ENCODE measurements around the gene MACC1.
A peak's percentile ranks its signal among the peaks of the same experiment; 100 is the strongest.
"Not testable (repeated sequence)": the region's sequence is repeated elsewhere in the genome, so short reads cannot be mapped to it uniquely, and the experiment has no call there.

MACC1 gene

GRCh38 chr7:20190560-20191390 lies 26.4 kb downstream of the MACC1 start:
- H3K36me3 ChIP-seq (ENCODE audit: control insufficient read depth in 1 of 2, insufficient read depth in 2 of 2, low read length in 2 of 2): no peaks in the 10 kb centered on the region
- no peak overlapping the region for H3K27ac ChIP-seq (ENCODE audit: low read length)
- no peaks in the 10 kb centered on the region for H3K27me3 ChIP-seq (ENCODE audit: low read depth, low read length)
- H3K4me3 ChIP-seq (ENCODE audit: low read depth in 1 of 2, low read length in 2 of 2): no peak overlapping the region
- no peaks in the 10 kb centered on the region for H3K4me1 ChIP-seq (ENCODE audit: control insufficient read depth in 1 of 2, insufficient read depth in 2 of 2, low read length in 2 of 2)
- H3K9me3 ChIP-seq (ENCODE audit: control insufficient read depth in 1 of 2, low read length in 2 of 2): peaks cover 0 to 7% of the 10 kb centered on the region in 2 donors

- H3K9me3 ChIP-seq (ENCODE audit: control insufficient read depth in 1 of 2, low read length in 2 of 2): peaks cover 0 to 7% of the 10 kb centered on the region in 2 donors
- no peaks in the 10 kb centered on the region for H3K27me3 ChIP-seq (ENCODE audit: low read depth, low read length)
- H3K27ac ChIP-seq (ENCODE audit: low read length): no peak overlapping the region
- peak overlapping the region in 1 of 2 donors; percentile 4 for H3K4me3 ChIP-seq (ENCODE audit: low read depth in 1 of 2, low read length in 2 of 2)
- no peaks in the 10 kb centered on the region for H3K4me1 ChIP-seq (ENCODE audit: control insufficient read depth in 1 of 2, insufficient read depth in 2 of 2, low read length in 2 of 2)
- H3K36me3 ChIP-seq (ENCODE audit: control insufficient read depth in 1 of 2, insufficient read depth in 2 of 2, low read length in 2 of 2): no peaks in the 10 kb centered on the region
These were observed 27.3 kb downstream of the MACC1 start for GRCh38 chr7:20189852-20190251.

GRCh38 chr7:20188567-20188966 lies 28.6 kb downstream of the MACC1 start:
- H3K4me1 ChIP-seq (ENCODE audit: control insufficient read depth in 1 of 2, insufficient read depth in 2 of 2, low read length in 2 of 2): no peaks in the 10 kb centered on the region
- H3K4me3 ChIP-seq (ENCODE audit: low read depth in 1 of 2, low read length in 2 of 2): no peak overlapping the region
- no peaks in the 10 kb centered on the region for H3K36me3 ChIP-seq (ENCODE audit: control insufficient read depth in 1 of 2, insufficient read depth in 2 of 2, low read length in 2 of 2)
- no peaks in the 10 kb centered on the region for H3K27me3 ChIP-seq (ENCODE audit: low read depth, low read length)
- no peak overlapping the region for H3K27ac ChIP-seq (ENCODE audit: low read length)
- H3K9me3 ChIP-seq (ENCODE audit: control insufficient read depth in 1 of 2, low read length in 2 of 2): peaks cover 0 to 7% of the 10 kb centered on the region in 2 donors

GRCh38 chr7:20187850-20188249 lies 29.3 kb downstream of the MACC1 start:
- H3K27me3 ChIP-seq (ENCODE audit: low read depth, low read length); H3K9me3 ChIP-seq (ENCODE audit: control insufficient read depth in 1 of 2, low read length in 2 of 2); H3K4me1 ChIP-seq (ENCODE audit: control insufficient read depth in 1 of 2, insufficient read depth in 2 of 2, low read length in 2 of 2); H3K4me3 ChIP-seq (ENCODE audit: low read depth in 1 of 2, low read length in 2 of 2); H3K36me3 ChIP-seq (ENCODE audit: control insufficient read depth in 1 of 2, insufficient read depth in 2 of 2, low read length in 2 of 2); H3K27ac ChIP-seq (ENCODE audit: low read length): not testable (repeated sequence)

- no peaks in the 10 kb centered on the region for H3K36me3 ChIP-seq (ENCODE audit: control insufficient read depth in 1 of 2, insufficient read depth in 2 of 2, low read length in 2 of 2)
These were observed 31.2 kb downstream of the MACC1 start for GRCh38 chr7:20185988-20186387.

GRCh38 chr7:20183086-20183485 lies 34.1 kb downstream of the MACC1 start:
- Histone ChIP-seq H3K4me3 (ENCODE audit: low read depth in 1 of 2, low read length in 2 of 2) (no peak overlapping the region), H3K4me1 (ENCODE audit: control insufficient read depth in 1 of 2, insufficient read depth in 2 of 2, low read length in 2 of 2) (no peaks in the 10 kb centered on the region), H3K36me3 (ENCODE audit: control insufficient read depth in 1 of 2, insufficient read depth in 2 of 2, low read length in 2 of 2) (no peaks in the 10 kb centered on the region), H3K27me3 (ENCODE audit: low read depth, low read length) (no peaks in the 10 kb centered on the region), H3K9me3 (ENCODE audit: control insufficient read depth in 1 of 2, low read length in 2 of 2) (no peaks in the 10 kb centered on the region), H3K27ac (ENCODE audit: low read length) (no peak overlapping the region)

More at GRCh38 chr7:20185988-20186387, 31.2 kb downstream of the MACC1 start:
- Histone ChIP-seq H3K4me3 (ENCODE audit: low read depth in 1 of 2, low read length in 2 of 2) (no peak overlapping the region), H3K4me1 (ENCODE audit: control insufficient read depth in 1 of 2, insufficient read depth in 2 of 2, low read length in 2 of 2) (no peaks in the 10 kb centered on the region), H3K27me3 (ENCODE audit: low read depth, low read length) (no peaks in the 10 kb centered on the region), H3K27ac (ENCODE audit: low read length) (no peak overlapping the region), H3K9me3 (ENCODE audit: control insufficient read depth in 1 of 2, low read length in 2 of 2) (peaks cover 0 to 7% of the 10 kb centered on the region in 2 donors)

- H3K27ac ChIP-seq (ENCODE audit: low read length): no peak overlapping the region
- no peaks in the 10 kb centered on the region for H3K27me3 ChIP-seq (ENCODE audit: low read depth, low read length)
- H3K9me3 ChIP-seq (ENCODE audit: control insufficient read depth in 1 of 2, low read length in 2 of 2): no peaks in the 10 kb centered on the region
- no peak overlapping the region for H3K4me3 ChIP-seq (ENCODE audit: low read depth in 1 of 2, low read length in 2 of 2)
- no peaks in the 10 kb centered on the region for H3K4me1 ChIP-seq (ENCODE audit: control insufficient read depth in 1 of 2, insufficient read depth in 2 of 2, low read length in 2 of 2)
- H3K36me3 ChIP-seq (ENCODE audit: control insufficient read depth in 1 of 2, insufficient read depth in 2 of 2, low read length in 2 of 2): no peaks in the 10 kb centered on the region
These were observed 40.5 kb downstream of the MACC1 start for GRCh38 chr7:20176578-20177242.

- Histone ChIP-seq H3K4me3 (ENCODE audit: low read depth in 1 of 2, low read length in 2 of 2) (no peak overlapping the region), H3K4me1 (ENCODE audit: control insufficient read depth in 1 of 2, insufficient read depth in 2 of 2, low read length in 2 of 2) (no peaks in the 10 kb centered on the region), H3K9me3 (ENCODE audit: control insufficient read depth in 1 of 2, low read length in 2 of 2) (no peaks in the 10 kb centered on the region), H3K36me3 (ENCODE audit: control insufficient read depth in 1 of 2, insufficient read depth in 2 of 2, low read length in 2 of 2) (no peaks in the 10 kb centered on the region), H3K27ac (ENCODE audit: low read length) (no peak overlapping the region), H3K27me3 (ENCODE audit: low read depth, low read length) (no peaks in the 10 kb centered on the region)
These were observed 43.4 kb downstream of the MACC1 start for GRCh38 chr7:20173828-20174227.

GRCh38 chr7:20172736-20173334 lies 44.3 kb downstream of the MACC1 start:
- Histone ChIP-seq H3K4me1 (ENCODE audit: control insufficient read depth in 1 of 2, insufficient read depth in 2 of 2, low read length in 2 of 2) (no peaks in the 10 kb centered on the region), H3K27ac (ENCODE audit: low read length) (no peak overlapping the region), H3K4me3 (ENCODE audit: low read depth in 1 of 2, low read length in 2 of 2) (no peak overlapping the region), H3K36me3 (ENCODE audit: control insufficient read depth in 1 of 2, insufficient read depth in 2 of 2, low read length in 2 of 2) (no peaks in the 10 kb centered on the region), H3K9me3 (ENCODE audit: control insufficient read depth in 1 of 2, low read length in 2 of 2) (no peaks in the 10 kb centered on the region), H3K27me3 (ENCODE audit: low read depth, low read length) (no peaks in the 10 kb centered on the region)

- Histone ChIP-seq H3K9me3 (ENCODE audit: control insufficient read depth in 1 of 2, low read length in 2 of 2) (no peaks in the 10 kb centered on the region), H3K27ac (ENCODE audit: low read length) (no peak overlapping the region), H3K4me1 (ENCODE audit: control insufficient read depth in 1 of 2, insufficient read depth in 2 of 2, low read length in 2 of 2) (no peaks in the 10 kb centered on the region), H3K36me3 (ENCODE audit: control insufficient read depth in 1 of 2, insufficient read depth in 2 of 2, low read length in 2 of 2) (no peaks in the 10 kb centered on the region), H3K4me3 (ENCODE audit: low read depth in 1 of 2, low read length in 2 of 2) (no peak overlapping the region), H3K27me3 (ENCODE audit: low read depth, low read length) (no peaks in the 10 kb centered on the region)
These were observed 46.6 kb downstream of the MACC1 start for GRCh38 chr7:20170633-20171032.

- H3K4me3 ChIP-seq (ENCODE audit: low read depth in 1 of 2, low read length in 2 of 2): no peak overlapping the region
- no peaks in the 10 kb centered on the region for H3K36me3 ChIP-seq (ENCODE audit: control insufficient read depth in 1 of 2, insufficient read depth in 2 of 2, low read length in 2 of 2)
- H3K27ac ChIP-seq (ENCODE audit: low read length): no peak overlapping the region
- H3K4me1 ChIP-seq (ENCODE audit: control insufficient read depth in 1 of 2, insufficient read depth in 2 of 2, low read length in 2 of 2): no peaks in the 10 kb centered on the region
- no peaks in the 10 kb centered on the region for H3K9me3 ChIP-seq (ENCODE audit: control insufficient read depth in 1 of 2, low read length in 2 of 2)
- H3K27me3 ChIP-seq (ENCODE audit: low read depth, low read length): no peaks in the 10 kb centered on the region
These were observed 52.1 kb downstream of the MACC1 start for GRCh38 chr7:20165146-20165510.
